ENCODE measurements around the gene ZNF654. TPM values are rescaled to one million over a fixed set of nuclear protein-coding genes. Genes with fewer than 3 reads are reported as not detected.

The ZNF654 gene
- total and polyA plus RNA-seq, 4 experiments from 2014 or later: 5.9 to 30.3 (median 19.5) TPM

DNA sequence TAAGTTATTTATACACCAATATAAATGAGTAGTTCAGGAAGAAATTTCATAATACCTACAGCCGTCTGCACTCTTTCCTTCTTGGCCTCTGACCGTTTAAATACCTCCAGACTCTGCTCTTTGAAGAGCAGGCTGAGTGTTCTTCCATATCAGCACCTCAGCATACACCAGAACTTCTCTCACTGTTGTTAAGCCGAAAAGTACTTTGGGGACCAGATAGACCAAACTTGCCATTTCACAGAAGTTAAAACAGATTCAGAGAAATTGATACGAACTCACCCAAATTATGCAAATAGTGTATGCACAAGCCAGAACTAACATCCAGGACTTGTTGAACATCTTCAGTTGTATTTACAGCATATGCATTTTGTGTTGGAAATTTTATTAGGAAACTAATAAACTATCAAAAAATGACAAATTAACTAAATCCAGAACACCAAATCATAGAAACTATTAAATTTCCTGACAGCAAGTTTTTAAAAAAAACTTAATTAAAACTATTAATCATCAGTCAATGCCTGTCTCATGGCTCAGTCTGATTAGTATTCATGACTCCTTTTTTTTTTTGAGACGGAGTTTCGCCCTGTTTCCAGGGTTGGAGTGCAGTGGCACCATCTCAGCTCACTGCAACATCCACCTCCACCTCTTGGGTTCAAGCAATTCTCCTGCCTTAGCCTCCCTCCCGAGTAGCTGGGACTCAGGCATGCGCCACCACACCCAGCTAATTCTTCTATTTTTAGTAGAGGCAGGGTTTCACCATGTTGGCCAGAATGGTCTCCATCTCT, 24.4 kb upstream of the ZNF654 start:
- CTCF ChIA-PET (ENCODE audit: partially characterized antibody): interaction anchor here (1.4 to 1.7 kb wide), 2 partner anchors 30 to 115 kb away, joined by 3 to 4 read pairs; partner anchors contain the start of gene C3orf38
- H3K4me1 ChIP-seq (ENCODE audit: insufficient read depth, low read length): peaks cover 19% of the 10 kb centered on the region
- H3K4me1 Mint-ChIP-seq: peaks cover 17 to 37% (median 27%) of the 10 kb centered on the region in 4 donors
- no peak overlapping the region for H3K4me3 Mint-ChIP-seq
- peaks cover 0 to 1% of the 10 kb centered on the region in 2 donors for H3K27me3 Mint-ChIP-seq
- intact Hi-C loops (cut with micrococcal nuclease): no loop called here
- DNase-seq: no peak
- H3K36me3 Mint-ChIP-seq: no peaks in the 10 kb centered on the region
- peaks cover 0 to 2% (median 0%) of the 10 kb centered on the region in 8 donors for H3K9me3 Mint-ChIP-seq
- no peak overlapping the region for H3K27ac ChIP-seq (ENCODE audit: low read depth, low read length)
- no peak overlapping the region for H3K27ac Mint-ChIP-seq
- no peaks in the 10 kb centered on the region for H3K36me3 ChIP-seq (ENCODE audit: insufficient read depth, low read length)
- H3K27me3 ChIP-seq (ENCODE audit: insufficient read depth, low read length): no peaks in the 10 kb centered on the region
- no peak overlapping the region for H3K4me3 ChIP-seq (ENCODE audit: low read length in 2 of 2)
- no peaks in the 10 kb centered on the region for H3K9me3 ChIP-seq (ENCODE audit: control insufficient read depth in 1 of 2, low read length in 2 of 2)
- POLR2A ChIA-PET (ENCODE audit: partially characterized antibody): interaction anchor here (1.5 kb wide), 1 partner anchor 24 kb away, joined by 4 read pairs; the partner anchor contains the start of gene CGGBP1

DNA sequence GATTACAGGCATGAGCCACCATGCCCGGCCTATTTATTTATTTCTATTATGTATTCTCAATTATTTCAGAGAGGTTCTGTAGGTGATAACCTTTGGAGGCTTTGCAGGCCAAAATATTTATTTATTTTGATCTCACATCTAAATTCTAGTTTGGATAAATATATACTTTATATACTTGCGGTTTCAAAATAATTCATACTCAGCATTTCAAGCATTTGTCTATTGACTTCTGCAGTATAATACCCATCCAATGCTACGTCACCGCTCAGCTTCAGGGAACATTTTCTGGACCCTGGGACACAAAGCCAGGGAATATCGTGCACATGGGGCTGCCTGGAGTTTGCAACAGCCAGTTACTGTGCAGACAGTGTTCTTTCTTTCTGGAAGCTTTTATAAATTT, 22.8 kb upstream of the ZNF654 start:
- Mint-ChIP-seq H3K27me3 (peaks cover 0 to 1% of the 10 kb centered on the region in 2 donors), H3K27ac (no peak overlapping the region), H3K36me3 (no peaks in the 10 kb centered on the region), H3K9me3 (peaks cover 0 to 2% (median 0%) of the 10 kb centered on the region in 8 donors), H3K4me1 (peaks cover 13 to 28% (median 22%) of the 10 kb centered on the region in 4 donors), H3K4me3 (no peak overlapping the region)
- DNase-seq: no peak
- no peak overlapping the region for H3K4me3 ChIP-seq (ENCODE audit: low read length in 2 of 2)
- intact Hi-C loops (cut with micrococcal nuclease): no loop called here
- no peak overlapping the region for H3K27ac ChIP-seq (ENCODE audit: low read depth, low read length)
- H3K9me3 ChIP-seq (ENCODE audit: control insufficient read depth in 1 of 2, low read length in 2 of 2): no peaks in the 10 kb centered on the region
- peaks cover 10% of the 10 kb centered on the region for H3K4me1 ChIP-seq (ENCODE audit: insufficient read depth, low read length)
- POLR2A ChIA-PET (ENCODE audit: partially characterized antibody): no interaction called here
- CTCF ChIA-PET (ENCODE audit: partially characterized antibody): interaction anchor here (1.0 kb wide), 1 partner anchor 685 kb away, joined by 3 read pairs; no protein-coding TSS in a partner anchor
- H3K36me3 ChIP-seq (ENCODE audit: insufficient read depth, low read length): no peaks in the 10 kb centered on the region
- H3K27me3 ChIP-seq (ENCODE audit: insufficient read depth, low read length): no peaks in the 10 kb centered on the region

DNA sequence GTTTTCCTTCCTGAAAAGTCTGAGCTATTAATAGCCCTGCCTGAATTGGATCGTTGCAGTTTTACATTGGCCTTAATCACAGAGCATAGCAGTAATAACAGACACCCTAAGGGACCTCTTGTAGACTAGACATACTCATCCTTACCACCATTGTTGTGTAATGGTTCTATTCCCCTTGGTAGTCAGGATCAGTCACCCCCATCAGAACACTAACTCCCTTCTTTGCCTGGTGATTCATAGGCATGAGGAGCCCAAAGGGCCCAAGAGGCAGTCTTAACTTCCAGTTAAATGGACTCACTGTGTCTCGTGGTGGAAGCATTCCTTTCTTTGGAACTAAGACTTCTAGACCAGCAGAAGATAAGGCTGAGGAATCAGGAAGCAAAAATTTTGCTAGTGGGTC, 20.5 kb upstream of the ZNF654 start:
- H3K36me3 ChIP-seq (ENCODE audit: insufficient read depth, low read length): no peaks in the 10 kb centered on the region
- CTCF ChIA-PET (ENCODE audit: partially characterized antibody): no interaction called here

DNA sequence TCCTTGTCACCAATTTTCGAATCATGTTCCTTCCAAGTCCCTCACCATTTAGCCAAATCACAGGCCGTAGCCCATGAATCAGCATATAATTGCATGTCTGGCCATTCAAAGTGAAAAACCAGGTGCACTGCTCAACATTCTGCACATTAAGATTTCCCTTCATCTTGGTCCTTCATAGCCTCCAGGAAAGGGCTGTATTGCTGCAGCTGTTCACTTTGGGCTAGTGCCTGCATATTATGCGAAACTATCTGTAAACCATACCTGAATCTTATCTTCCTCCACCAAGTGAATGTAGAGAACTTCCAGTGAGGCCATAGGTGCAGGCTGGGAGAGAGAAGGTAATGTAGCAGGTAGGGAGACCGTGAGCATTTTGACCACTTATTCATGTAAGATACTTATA, 18.5 kb upstream of the ZNF654 start:
- CTCF ChIA-PET (ENCODE audit: partially characterized antibody): no interaction called here

More for the DNA sequence above, 20.5 kb upstream of the ZNF654 start:
- Histone ChIP-seq H3K4me3 (ENCODE audit: low read length in 2 of 2) (no peak overlapping the region), H3K9me3 (ENCODE audit: control insufficient read depth in 1 of 2, low read length in 2 of 2) (no peaks in the 10 kb centered on the region), H3K27ac (ENCODE audit: low read depth, low read length) (no peak overlapping the region), H3K4me1 (ENCODE audit: insufficient read depth, low read length) (no peaks in the 10 kb centered on the region), H3K27me3 (ENCODE audit: insufficient read depth, low read length) (no peaks in the 10 kb centered on the region)
- no peaks in the 10 kb centered on the region for H3K9me3 Mint-ChIP-seq
- H3K27ac Mint-ChIP-seq: no peak overlapping the region
- no peaks in the 10 kb centered on the region for H3K36me3 Mint-ChIP-seq
- DNase-seq: no peak
- peaks cover 3 to 10% (median 5%) of the 10 kb centered on the region in 4 donors for H3K4me1 Mint-ChIP-seq
- POLR2A ChIA-PET (ENCODE audit: partially characterized antibody): no interaction called here
- peaks cover 0 to 1% of the 10 kb centered on the region in 2 donors for H3K27me3 Mint-ChIP-seq
- intact Hi-C loops (cut with micrococcal nuclease): no loop called here
- no peak overlapping the region for H3K4me3 Mint-ChIP-seq

DNA sequence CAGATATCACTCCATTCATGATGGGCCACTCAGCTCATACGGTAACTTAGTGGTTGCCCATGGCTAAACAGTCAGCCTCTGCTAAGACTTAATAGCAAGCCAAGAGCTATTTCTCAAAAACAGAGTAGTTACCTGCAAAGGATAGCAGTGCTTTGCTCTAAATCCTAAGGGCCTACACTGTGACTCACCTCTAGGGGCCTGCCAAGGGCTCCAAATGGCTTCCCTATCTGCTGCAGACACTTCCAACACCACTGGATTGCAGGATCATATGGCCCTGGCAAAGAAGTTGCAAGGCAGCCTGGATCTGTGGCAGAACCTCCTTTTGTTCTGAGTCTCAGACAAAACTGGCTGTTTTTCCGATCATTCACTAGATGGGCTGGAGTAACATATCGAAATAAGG, 18.1 kb upstream of the ZNF654 start:
- Histone ChIP-seq H3K9me3 (ENCODE audit: control insufficient read depth in 1 of 2, low read length in 2 of 2) (no peaks in the 10 kb centered on the region), H3K4me3 (ENCODE audit: low read length in 2 of 2) (no peak overlapping the region), H3K27me3 (ENCODE audit: insufficient read depth, low read length) (no peaks in the 10 kb centered on the region), H3K4me1 (ENCODE audit: insufficient read depth, low read length) (no peaks in the 10 kb centered on the region), H3K36me3 (ENCODE audit: insufficient read depth, low read length) (no peaks in the 10 kb centered on the region), H3K27ac (ENCODE audit: low read depth, low read length) (no peak overlapping the region)
- CTCF ChIA-PET (ENCODE audit: partially characterized antibody): no interaction called here
- peaks cover 0 to 1% of the 10 kb centered on the region in 2 donors for H3K27me3 Mint-ChIP-seq
- H3K36me3 Mint-ChIP-seq: no peaks in the 10 kb centered on the region
- intact Hi-C loops (cut with micrococcal nuclease): no loop called here
- no peaks in the 10 kb centered on the region for H3K9me3 Mint-ChIP-seq
- no peak overlapping the region for H3K27ac Mint-ChIP-seq
- H3K4me1 Mint-ChIP-seq: peaks cover 3 to 5% (median 4%) of the 10 kb centered on the region in 4 donors
- POLR2A ChIA-PET (ENCODE audit: partially characterized antibody): interaction anchor here (0.6 kb wide), 1 partner anchor 17 kb away, joined by 3 read pairs; no protein-coding TSS in a partner anchor
- no peak overlapping the region for H3K4me3 Mint-ChIP-seq
- DNase-seq: no peak

More for the DNA sequence above, 18.5 kb upstream of the ZNF654 start:
- H3K36me3 Mint-ChIP-seq: no peaks in the 10 kb centered on the region
- Histone ChIP-seq H3K27ac (ENCODE audit: low read depth, low read length) (no peak overlapping the region), H3K36me3 (ENCODE audit: insufficient read depth, low read length) (no peaks in the 10 kb centered on the region), H3K4me1 (ENCODE audit: insufficient read depth, low read length) (no peaks in the 10 kb centered on the region), H3K9me3 (ENCODE audit: control insufficient read depth in 1 of 2, low read length in 2 of 2) (no peaks in the 10 kb centered on the region), H3K27me3 (ENCODE audit: insufficient read depth, low read length) (no peaks in the 10 kb centered on the region), H3K4me3 (ENCODE audit: low read length in 2 of 2) (no peak overlapping the region)
- DNase-seq: no peak
- intact Hi-C loops (cut with micrococcal nuclease): no loop called here
- H3K27me3 Mint-ChIP-seq: peaks cover 0 to 1% of the 10 kb centered on the region in 2 donors
- H3K9me3 Mint-ChIP-seq: no peaks in the 10 kb centered on the region
- peak overlapping the region in 1 of 8 donors; percentile 21 for H3K4me3 Mint-ChIP-seq
- POLR2A ChIA-PET (ENCODE audit: partially characterized antibody): interaction anchor here (0.6 kb wide), 1 partner anchor 18 kb away, joined by 3 read pairs; no protein-coding TSS in a partner anchor
- no peak overlapping the region for H3K27ac Mint-ChIP-seq
- H3K4me1 Mint-ChIP-seq: peaks cover 3 to 5% (median 4%) of the 10 kb centered on the region in 4 donors

DNA sequence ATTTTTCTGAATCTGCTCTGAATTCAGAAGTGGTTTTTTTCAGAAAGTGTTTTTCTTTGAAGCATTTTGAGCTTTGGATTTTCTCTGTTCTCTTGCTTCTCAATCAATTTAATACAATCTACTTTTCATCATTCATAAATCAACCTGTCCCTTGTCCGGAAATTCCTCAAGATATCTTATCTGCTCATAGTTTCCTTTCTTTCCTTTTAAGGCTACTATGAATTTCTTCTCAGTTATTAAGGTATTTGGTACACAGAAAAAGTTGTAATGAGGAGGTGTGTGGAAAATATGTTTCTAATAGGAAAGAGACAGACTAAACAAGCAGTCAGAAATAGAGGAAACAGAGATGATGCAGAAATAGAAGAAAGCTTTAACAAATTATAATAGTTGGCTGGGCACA, 14.6 kb upstream of the ZNF654 start:
- no peak overlapping the region for H3K4me3 Mint-ChIP-seq
- Histone ChIP-seq H3K27me3 (ENCODE audit: insufficient read depth, low read length) (no peaks in the 10 kb centered on the region), H3K4me1 (ENCODE audit: insufficient read depth, low read length) (no peaks in the 10 kb centered on the region), H3K36me3 (ENCODE audit: insufficient read depth, low read length) (no peaks in the 10 kb centered on the region), H3K9me3 (ENCODE audit: control insufficient read depth in 1 of 2, low read length in 2 of 2) (no peaks in the 10 kb centered on the region), H3K4me3 (ENCODE audit: low read length in 2 of 2) (no peak overlapping the region), H3K27ac (ENCODE audit: low read depth, low read length) (no peak overlapping the region)
- intact Hi-C loops (cut with micrococcal nuclease): no loop called here
- peaks cover 3 to 14% (median 6%) of the 10 kb centered on the region in 4 donors for H3K4me1 Mint-ChIP-seq
- DNase-seq: no peak
- no peaks in the 10 kb centered on the region for H3K36me3 Mint-ChIP-seq
- peak overlapping the region in 1 of 7 donors; percentile 9 for H3K27ac Mint-ChIP-seq
- CTCF ChIA-PET (ENCODE audit: partially characterized antibody): no interaction called here
- no peaks in the 10 kb centered on the region for H3K27me3 Mint-ChIP-seq
- POLR2A ChIA-PET (ENCODE audit: partially characterized antibody): interaction anchor here (1.7 kb wide), 1 partner anchor 14 kb away, joined by 4 read pairs; the partner anchor contains the start of gene CGGBP1
- H3K9me3 Mint-ChIP-seq: no peaks in the 10 kb centered on the region

DNA sequence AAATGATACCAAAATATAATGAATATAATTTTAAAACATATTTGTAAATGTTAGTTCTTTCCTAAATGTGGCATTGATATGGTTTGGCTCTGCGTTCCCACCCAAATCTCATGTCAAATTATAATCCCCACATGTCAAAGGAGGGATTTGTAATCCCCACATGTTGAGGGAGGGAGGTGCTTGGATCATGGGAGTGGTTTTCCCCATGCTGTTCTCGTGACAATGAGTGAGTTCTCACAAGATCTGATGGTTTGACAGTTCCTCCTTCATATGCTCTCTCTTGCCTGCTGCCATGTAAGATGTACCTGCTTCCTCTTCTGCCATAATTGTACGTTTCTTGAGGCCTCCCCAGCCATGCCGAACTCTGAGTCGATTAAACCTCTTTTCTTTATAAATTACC, 12.3 kb upstream of the ZNF654 start:
- H3K27ac ChIP-seq (ENCODE audit: low read depth, low read length): no peak overlapping the region
- Mint-ChIP-seq H3K27me3 (no peaks in the 10 kb centered on the region), H3K4me1 (peaks cover 5 to 17% (median 9%) of the 10 kb centered on the region in 4 donors), H3K36me3 (no peaks in the 10 kb centered on the region), H3K27ac (peak overlapping the region in 1 of 7 donors; percentile 79), H3K4me3 (peak overlapping the region in 1 of 8 donors; percentile 70), H3K9me3 (no peaks in the 10 kb centered on the region)
- ChIA-PET POLR2A (ENCODE audit: partially characterized antibody) (no interaction called here), CTCF (ENCODE audit: partially characterized antibody) (no interaction called here)
- H3K36me3 ChIP-seq (ENCODE audit: insufficient read depth, low read length): no peaks in the 10 kb centered on the region
- H3K9me3 ChIP-seq (ENCODE audit: control insufficient read depth in 1 of 2, low read length in 2 of 2): no peaks in the 10 kb centered on the region
- DNase-seq: no peak
- no peak overlapping the region for H3K4me3 ChIP-seq (ENCODE audit: low read length in 2 of 2)
- H3K27me3 ChIP-seq (ENCODE audit: insufficient read depth, low read length): no peaks in the 10 kb centered on the region
- no peaks in the 10 kb centered on the region for H3K4me1 ChIP-seq (ENCODE audit: insufficient read depth, low read length)
- intact Hi-C loops (cut with micrococcal nuclease): loop anchor here (1.0 kb wide), 1 partner anchor 10 kb away; no protein-coding TSS in a partner anchor
